ENCODE data around the gene GPR171.

GRCh38 chr3:151236316-151236715, 33.3 kb upstream of the GPR171 start:
- no peak for TF ChIP-seq NFATC3 (CRISPR knock-in tag; IDR thresholded peaks at IDR 0.05)
- no peak for TF ChIP-seq CTCF (CRISPR knock-in tag; IDR thresholded peaks at IDR 0.05)
- TF ChIP-seq ARNTL (CRISPR knock-in tag; IDR thresholded peaks at IDR 0.05), result no peak
- TF ChIP-seq MEIS1 (CRISPR knock-in tag; IDR thresholded peaks at IDR 0.05; ENCODE audit: borderline replicate concordance), result no peak
- no peak for TF ChIP-seq CBX2 (IDR thresholded peaks at IDR 0.05; ENCODE audit: low read depth, low read length)
- TF ChIP-seq CBX2 (CRISPR knock-in tag; IDR thresholded peaks at IDR 0.05; ENCODE audit: low read depth), result no peak

Data from HepG2 (cell line).